Activated T-helper 1 cell treated with Interleukin-2 at 50 U/mL for 16 hours (primary cell): ENCODE results near the gene CA12.

Source experiments
- DNase-seq: peaks from one replicate; pipeline ENCODE4 v3.0.0-alpha.2; 2020; ENCODE audit warnings: low read depth

CA12 gene

DNA sequence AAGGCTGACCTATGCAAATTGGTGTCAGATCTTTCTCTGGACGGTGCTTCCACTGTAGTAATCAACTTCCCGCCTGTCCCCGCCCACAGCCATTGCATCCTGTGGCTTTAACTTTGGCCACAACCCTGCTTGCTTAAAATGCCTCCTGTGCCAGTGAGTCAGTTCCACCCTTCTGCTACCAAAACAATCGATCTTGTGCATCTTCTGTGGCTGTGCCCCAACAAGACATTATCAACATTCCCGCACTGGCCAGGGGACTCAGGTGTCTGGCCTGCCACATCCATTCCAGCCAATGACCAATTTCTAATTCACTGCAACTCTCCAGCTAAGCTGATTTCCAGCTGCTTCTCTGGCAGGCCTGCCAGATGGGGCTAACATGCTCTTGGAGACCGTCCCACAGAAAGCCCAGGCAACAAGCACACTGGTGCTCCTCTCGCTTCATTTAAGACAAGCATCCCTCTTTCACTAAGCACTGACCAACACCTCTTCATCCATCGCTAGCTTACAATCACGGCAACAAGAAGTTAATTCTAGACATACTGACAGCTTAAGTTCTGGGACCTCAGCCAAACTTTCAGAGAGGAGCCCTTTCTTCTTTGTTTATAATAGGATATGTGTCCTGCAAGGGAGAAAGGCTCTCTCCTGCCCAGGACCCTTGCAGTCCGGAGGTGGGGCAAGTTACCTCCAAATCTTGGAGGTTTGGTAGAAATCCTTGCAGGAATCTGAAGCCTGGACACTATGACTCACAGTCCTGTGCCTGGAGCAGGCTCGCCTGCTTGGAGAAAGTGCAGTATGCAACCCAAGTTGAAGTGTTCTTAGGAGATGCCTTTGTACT is 6.7 kb downstream of the CA12 start:
- DNase-seq: no peak

DNA sequence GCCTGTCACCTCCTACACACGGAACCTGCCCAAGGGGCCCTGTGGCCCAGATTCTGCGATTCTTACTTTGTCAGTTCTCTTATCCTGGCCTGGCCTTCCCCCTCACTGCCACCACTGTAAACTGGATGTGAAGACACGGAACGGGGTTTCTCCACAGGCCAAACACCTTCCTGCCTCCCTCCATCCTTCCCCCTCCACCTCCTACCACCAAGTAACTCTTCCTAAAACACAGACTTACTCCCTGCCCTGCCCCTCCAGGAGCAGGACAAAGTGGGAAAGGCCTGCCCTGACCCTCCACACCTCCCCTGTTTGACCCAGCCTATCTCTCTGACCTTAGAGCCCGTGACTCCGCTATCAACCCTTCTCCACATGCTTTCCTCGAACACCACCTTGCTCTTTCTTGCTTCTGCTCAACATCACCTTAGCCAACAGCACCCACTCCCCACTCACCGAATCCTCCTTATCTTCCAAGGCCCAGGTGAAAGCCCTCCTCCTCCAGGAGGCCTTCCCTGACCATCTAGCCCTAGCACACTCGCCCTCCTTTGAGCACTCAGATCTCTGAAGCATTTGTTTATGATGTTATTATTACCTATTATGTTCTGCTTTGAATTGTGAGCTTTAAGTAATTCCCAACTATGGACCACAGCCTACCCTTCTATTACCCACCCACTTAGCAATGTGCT is 7.6 kb downstream of the CA12 start:
- no peak for DNase-seq

DNA sequence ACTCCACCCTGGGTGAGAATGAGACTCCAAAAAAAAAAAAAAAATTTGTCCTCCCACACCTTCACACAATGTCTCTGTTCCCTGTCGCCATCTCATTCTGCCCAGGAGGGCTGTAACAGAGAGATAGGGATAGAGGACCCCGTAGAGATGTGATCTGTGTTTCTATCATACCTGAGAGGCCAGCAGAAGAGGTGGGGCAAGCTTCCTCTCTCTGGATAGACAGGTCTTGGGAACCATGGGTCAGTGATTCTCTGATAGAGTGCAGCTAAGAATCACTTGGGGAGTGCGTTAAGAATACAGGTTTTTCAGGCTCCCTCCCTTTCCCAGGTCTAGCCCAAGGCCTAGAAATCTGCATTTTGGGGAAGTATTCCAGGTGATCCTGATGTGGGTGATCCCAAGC is 8.3 kb downstream of the CA12 start:
- DNase-seq: no peak

DNA sequence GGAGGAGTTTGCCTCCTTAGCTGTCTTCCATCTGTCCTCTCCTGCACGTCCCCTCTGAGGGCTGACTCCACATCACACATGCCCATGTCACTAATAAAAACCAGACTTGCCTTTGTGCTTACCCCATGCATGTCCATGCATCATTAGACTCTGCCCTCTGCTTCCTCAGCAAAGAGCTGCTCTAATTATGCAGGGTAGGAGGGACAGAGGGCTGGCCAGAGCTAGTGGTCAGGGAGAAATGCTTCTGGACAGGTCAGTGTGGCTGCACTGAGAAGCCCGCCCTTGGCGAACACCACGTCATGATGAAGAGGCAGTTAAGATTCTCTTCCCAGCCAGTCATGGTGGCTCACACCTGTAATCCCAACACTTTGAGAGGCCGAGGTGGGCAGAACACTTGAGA is 8.9 kb downstream of the CA12 start:
- DNase-seq: no peak

DNA sequence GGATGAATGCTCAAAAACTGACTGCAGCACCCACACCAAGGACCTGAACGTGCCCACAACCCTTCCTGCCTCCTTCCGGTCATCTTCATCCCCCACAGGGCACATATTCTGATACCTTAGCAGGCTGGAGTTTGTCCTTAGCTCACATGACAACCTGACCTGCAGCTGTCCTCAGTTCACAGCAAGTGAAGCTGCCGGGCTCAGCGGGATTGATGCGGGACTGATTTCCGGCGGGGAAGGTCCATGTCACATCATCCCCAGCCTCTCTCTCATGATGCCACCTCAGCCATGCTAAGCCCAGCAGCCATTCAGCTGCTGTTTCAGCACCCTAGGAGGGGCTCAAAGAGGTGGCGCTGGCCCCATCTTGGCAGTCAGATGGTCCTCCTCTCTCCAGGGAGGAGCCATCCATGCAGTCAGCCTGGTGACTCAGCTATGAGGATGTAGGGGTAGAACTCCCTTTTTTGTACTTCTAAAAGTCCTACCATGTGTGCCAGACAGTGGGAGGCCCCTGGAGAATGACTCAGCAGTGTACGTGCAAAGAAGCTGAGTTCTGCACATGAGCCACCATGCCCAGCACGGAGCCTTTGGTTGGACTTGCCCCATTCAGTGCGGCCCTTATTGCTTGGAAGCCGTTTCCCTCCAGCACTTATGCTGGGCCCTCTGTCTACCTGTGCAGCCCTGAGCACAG is 9.5 kb downstream of the CA12 start:
- no peak for DNase-seq

DNA sequence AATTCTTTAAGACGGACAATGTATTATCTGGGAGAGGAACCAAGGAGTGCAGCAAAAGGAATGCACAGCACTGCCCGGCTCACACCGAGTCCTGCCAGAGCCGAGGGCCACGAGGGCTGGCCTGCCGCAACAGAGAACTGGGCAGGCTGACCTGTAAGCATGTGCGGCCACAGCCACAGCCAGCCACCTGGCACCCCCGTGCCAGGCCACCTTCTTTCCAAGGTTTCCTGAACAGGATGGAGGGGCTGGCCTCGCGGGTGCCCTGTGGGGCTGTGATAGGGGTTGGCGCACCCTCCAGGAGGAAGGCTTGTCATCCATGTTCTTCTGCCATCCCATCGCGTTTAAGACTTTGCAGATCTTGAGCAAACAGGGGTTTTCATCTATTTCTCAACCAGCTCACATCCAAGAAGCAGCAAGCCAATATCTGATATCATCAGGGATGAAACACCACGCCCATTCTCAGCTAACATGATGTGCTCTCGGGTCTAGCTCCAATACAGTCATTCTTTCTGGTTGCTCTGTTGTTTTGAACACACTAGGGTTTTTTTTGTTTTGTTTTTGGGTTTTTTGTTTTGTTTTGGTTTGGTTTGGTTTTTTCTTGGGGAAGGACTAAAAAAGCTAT is 10.2 kb downstream of the CA12 start:
- DNase-seq: no peak

DNA sequence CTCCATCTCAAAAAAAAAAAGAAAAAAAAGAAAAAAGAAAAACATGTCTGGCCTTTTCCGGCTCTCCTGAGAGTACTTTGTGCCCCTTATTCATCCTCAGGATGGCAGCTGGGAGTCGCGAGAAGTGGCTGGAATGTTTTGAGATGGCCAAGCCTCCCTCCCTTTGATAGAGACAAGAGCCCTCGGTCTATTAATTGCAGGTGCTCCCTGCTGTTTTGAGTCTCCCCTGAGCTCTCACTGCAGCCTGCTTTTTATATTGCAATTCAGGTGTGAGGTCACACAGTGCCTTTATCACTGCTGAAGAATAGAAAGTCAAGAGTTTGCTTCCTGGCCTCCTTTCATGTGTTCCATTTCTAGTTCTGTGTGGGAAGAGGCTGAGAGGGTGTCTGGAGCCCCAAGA is 10.9 kb downstream of the CA12 start:
- no peak for DNase-seq

DNA sequence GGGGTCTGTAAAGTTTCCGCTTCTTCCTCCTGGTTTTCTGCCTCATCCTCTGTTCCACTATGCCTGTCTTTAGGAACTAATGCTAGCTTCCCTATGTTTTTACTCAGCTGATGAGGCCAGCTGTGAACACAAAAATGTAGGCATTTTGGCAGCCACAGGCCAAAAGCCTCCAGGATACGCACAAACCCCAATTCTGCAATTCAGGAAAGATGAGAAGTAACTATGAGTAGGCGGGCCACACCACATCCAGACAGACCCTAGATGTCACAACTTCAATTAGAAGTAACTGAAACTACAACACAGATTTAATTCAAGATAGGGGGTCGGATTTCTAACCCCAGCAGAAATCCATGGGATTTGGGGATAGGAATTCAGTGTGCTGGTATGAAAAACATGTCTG is 11.9 kb downstream of the CA12 start:
- DNase-seq: no peak

DNA sequence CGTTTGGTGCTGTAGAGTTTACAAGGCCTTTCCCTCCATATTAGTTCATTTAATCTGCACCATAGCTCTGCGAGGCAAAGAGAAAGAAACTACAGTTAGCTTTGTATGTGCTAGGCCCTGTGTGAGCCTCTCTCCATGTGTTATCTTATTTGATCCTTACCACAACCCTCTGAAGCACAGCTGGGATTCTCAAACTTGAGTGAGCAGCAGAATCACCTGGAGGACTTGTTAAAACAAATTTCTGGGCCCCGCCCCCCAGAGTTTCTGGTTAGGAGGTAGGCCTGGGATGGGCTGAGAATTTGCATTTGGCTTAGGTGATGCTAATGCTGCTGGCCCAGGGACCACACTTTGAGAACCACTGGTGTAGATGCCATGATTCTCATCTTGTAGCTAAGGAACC is 12.3 kb downstream of the CA12 start:
- DNase-seq: no peak

DNA sequence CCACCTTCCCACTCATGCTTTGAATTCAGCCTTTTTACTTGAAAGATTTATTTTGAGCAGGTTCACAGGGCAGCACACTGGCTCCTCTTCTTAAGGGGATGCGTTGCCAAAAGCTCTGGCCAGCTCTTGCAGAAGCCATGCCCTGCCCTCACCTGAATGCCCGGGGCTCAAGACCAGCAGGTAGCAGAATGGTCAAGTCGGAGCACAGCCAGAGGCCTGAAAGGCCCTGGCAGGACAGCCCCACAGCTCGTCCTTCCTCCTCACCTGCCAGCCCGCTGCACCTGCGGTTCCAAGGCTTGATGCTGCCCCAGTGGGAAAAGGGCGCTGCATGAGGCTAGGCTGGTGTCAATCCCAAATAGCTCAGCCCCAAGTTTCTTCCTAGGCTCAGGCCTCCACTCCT is 13.1 kb downstream of the CA12 start:
- DNase-seq: no peak

DNA sequence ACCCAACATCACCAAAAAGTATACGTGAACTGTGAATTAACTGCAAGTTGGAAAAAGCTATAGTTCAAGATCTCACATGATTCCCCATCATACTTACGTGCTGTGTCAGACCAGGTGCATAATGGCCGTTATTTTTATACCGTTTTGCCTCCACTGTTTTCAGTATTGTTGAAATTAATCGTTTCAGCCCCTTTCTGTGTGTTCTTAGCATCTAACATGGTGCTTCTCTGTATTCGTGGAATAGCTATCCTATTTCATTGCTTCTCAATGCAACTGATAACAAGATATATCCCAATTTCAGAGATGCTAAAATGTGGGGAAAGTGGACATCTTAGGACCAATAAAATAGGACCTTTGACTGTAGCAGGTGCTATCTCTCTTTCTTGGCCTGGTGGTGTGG is 13.7 kb downstream of the CA12 start:
- DNase-seq: no peak

DNA sequence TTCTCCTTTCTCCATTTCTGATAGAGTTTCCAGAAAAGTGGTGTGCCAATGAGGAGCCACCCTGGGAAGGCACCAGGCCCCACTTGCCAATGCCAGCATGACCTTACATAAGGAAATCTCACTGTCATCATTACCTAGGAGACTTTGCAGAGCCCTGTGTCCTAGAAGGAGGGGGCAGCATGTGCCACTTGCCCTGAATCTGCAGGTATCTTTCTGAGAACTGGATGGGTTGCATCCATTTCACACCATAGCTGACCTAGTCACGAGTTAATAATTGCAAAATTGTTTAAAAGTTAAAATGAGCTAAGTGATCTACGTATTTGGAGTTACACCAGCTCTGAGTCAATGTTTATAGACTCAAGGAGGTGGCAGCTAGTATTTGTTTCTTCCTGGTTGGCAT is 14.3 kb downstream of the CA12 start:
- no peak for DNase-seq

DNA sequence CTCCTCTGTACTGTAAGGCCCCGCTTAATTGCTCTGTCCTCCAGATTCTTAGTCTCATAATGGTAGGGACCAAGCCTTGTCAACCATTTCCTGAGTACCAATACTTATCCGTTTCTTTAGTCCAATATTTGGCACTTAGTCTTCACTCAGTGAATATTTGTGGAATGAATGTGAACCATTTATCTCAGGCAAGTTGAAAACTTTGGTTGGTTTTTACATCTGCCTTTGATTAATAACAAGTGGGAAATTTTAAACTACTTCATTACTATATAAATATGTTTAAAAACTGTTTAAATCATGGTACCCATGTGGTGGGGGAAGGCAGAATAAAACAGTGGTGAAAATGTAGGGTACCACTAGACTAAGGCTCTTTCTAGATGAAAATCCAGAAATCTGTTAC is 15.2 kb downstream of the CA12 start:
- DNase-seq: no peak

DNA sequence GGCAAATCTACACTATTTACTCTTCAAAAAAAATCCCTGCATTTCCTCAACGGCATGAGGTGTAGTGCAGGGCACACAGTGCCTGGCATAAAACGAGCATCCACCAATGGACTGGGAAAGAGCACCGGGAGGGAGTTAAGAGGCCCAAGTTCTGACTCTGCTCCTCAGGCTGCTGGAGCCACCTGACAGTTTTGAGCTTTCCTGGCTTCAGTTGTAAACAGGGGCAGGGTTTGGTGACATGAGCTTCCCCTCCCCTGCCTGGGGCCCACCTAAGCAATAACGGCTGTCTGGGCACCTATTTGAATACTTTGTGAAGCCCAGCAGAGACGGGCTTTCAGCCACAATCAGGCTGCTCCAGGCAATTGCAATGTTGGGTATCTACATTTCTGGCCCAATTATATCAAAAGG is 16.4 kb downstream of the CA12 start:
- DNase-seq: no peak

DNA sequence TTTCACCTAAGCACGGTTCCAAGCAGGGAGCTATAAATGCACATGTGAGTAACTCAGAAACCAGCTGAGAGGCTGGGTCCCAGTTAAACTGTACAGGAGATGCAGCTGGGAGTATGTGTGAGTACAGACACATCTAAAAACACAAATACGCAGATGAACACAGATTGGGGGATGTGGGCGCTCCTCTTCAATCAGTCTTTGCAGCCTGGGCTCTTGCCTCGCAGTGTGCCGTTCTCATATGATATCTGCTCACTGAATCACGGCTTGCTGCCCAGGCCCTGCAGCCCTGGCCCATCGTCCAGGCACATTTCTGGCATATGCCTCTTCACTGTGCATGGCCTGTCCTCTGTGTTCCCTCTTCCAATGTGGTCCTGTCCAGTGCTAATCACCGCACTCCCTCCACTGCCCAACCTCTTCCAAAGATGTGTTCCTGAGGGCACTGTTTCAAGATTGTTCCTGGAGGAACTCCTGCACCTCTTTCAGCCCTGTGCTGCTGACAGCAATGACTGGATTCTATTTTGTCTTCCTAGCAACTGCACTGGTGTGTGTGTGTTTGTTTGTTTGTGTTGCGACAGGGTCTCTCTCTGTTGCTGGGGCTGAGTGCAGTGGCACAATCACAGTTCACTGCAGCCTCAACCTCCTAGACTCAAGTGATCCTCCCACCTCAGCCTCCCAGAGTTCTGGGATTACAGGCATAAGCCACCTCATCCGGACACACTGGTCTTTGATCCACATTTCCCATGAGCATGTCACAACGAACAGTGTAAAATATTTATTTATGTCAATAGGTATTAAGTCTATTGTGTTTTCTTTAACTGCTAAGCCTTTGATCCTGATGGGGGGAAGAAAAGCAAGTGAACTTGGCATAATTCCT is 17.0 kb downstream of the CA12 start:
- no peak for DNase-seq

DNA sequence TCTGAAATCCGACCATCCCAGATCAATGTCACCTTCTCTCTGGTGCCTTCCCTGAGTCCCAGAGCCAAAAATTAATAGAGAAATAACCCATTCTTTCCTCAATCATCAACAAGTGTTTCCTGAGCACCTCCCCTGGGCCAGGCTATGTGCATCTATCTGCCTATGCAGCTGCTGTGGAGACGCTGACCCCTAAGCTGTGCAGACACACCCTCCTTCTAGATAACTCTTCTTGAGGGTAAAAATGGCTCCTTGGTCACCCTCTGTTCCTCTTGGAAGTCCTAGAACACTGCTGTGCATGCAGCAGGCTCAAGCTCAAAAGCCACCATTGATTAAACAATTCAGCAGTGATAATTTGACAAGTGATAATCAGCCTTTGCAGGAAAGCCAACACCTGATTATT is 18.4 kb downstream of the CA12 start:
- no peak for DNase-seq

DNA sequence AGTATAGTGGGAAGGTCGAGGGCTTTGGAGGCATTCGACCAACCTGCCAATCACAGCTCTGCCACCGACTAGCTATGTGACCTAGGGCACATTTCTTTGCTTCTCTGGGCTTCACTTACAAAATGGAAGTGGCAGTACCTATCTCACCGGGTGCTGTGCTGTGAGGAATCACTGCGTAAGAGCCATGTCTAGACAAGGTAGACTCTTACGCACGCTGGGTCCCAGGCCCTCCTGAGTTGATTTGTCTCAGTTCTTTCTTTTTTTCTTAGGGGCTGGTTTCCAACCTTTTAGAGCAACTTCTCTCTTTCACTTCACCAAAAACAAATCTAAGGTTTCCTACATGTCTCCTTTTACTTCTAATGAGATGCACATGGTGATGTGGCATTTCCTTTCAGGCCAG is 18.8 kb downstream of the CA12 start:
- no peak for DNase-seq

DNA sequence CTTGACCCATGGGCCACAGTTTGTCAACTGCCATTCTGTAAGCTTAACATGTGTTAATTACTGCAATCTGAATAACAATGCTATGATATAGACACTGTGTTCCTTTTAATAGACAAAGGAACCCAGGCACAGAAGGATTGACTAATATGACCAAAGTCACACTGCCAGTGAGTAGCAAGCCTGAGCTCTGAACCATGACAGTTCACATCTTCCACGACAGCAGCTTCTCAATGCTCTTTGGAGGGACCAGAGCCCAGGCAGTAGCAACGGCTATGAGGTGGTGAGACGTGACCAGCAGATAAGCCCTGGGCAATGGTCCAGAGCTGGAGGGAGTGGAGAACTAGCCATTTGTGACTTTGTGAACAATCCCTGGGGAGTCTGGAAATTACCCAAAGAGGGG is 19.4 kb downstream of the CA12 start:
- DNase-seq: no peak

DNA sequence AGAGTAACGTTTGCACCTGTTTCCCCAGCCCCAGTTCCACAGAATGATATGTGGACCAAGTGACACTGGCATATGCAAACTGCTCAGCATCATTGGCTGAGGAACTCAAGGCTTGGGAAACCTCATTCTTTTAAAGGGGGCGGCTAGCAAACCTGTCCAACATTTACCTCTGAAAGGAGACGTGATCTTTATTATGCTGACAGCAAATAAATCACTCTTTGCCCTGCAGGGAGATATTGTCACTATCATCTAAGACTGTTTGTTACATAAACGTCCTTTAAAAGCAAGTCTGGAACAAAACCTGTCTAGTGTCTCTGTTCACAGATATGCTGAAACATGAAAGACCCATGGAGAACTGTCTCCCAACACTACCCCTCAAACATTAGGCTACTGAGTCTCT is 21.5 kb downstream of the CA12 start:
- no peak for DNase-seq

DNA sequence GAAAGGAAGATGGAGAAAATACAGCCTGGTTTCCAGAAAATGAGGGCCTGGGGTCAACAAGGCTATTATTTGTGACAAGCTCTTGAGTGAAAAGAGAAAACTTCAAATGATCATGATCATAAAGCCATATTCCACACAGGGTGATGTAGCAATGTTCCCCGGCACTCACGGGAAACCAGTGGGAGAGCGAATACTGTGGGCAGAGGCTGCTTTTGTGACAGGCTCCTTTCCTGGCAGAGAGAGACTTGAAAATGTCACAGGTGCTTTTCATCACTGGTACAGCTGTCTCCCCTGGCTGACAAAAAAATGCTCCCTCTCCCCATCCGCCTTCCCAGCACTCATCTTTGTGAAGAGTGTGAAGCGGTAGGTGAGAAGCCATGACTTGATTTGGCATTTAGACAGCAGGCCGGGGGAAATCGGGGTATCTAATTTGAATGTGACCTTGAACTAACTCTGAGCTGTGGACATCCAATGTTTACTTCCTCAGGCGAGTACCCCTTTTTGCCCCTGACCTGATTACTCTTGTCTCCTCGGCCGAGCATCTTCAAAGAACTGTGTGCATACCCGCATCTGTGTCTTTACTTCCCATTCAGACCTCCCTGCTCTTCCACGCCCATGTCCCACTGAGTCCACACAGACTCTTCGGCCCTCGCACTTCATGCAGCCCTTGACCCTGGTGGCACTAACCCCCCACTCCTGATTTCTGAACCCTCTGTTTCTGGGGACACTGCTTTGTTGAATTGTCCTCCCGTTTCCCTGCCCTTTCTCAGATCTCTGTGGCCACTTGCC is 23.2 kb downstream of the CA12 start:
- no peak for DNase-seq

DNA sequence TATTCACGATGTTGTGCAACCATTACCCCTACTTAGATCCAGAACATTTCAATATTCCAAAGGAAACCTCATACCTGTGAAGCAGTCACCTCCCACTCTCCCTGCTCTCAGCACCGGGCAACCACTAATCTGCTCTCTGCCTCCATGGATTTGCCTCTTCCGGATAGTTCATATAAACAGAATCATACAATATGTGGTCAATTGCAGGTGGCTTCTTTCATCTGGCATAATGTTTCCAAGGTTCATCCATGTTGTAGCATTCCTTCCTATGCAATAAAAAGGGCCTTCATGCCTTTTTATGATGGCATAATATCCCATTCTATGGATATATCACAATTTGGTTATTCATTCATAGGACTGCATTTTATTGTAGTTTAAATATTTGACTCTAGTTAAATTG is 23.9 kb downstream of the CA12 start:
- DNase-seq: no peak
